ENCODE measurements around the gene EPS8L1. TPM values are rescaled to one million over a fixed set of nuclear protein-coding genes. Genes with fewer than 3 reads are reported as not detected.

The EPS8L1 gene
- total RNA-seq, 1 donor from 2014 or later: 3.9 TPM

GRCh38 chr19:55114566-55115145, 39.0 kb downstream of the EPS8L1 start:
- peaks cover 28% of the 10 kb centered on the region for H3K4me1 Mint-ChIP-seq
- no peak for DNase-seq
- H3K27ac Mint-ChIP-seq: no peak overlapping the region
- intact Hi-C loops (cut with micrococcal nuclease): loop anchor here (5.0 kb wide), 2 partner anchors 528 to 652 kb away; partner anchors contain the start of genes LENG9, ZNF580 and ZNF581
- H3K9me3 Mint-ChIP-seq: no peaks in the 10 kb centered on the region
- peak overlapping the region; percentile 94 for H3K4me3 Mint-ChIP-seq
- H3K36me3 Mint-ChIP-seq (ENCODE audit: low read depth): peaks cover 14% of the 10 kb centered on the region
- no peaks in the 10 kb centered on the region for H3K27me3 Mint-ChIP-seq

- Mint-ChIP-seq H3K27me3 (peaks cover 4% of the 10 kb centered on the region), H3K4me1 (peaks cover 28% of the 10 kb centered on the region), H3K36me3 (ENCODE audit: low read depth) (peaks cover 11% of the 10 kb centered on the region), H3K4me3 (peak overlapping the region; percentile 94), H3K9me3 (no peaks in the 10 kb centered on the region), H3K27ac (peak overlapping the region; percentile 89)
- intact Hi-C loops (cut with micrococcal nuclease): loop anchor here (2.0 to 5.0 kb wide), 5 partner anchors 35 to 1025 kb away; partner anchors contain the start of genes LENG9, PPP6R1, ZNF444 and ZNF580
- DNase-seq: no peak
Measured at GRCh38 chr19:55115446-55116065, 39.9 kb downstream of the EPS8L1 start.

- H3K36me3 Mint-ChIP-seq (ENCODE audit: low read depth): peaks cover 8% of the 10 kb centered on the region
- H3K27me3 Mint-ChIP-seq: peaks cover 7% of the 10 kb centered on the region
- peak overlapping the region; percentile 89 for H3K27ac Mint-ChIP-seq
- no peaks in the 10 kb centered on the region for H3K9me3 Mint-ChIP-seq
- peaks cover 28% of the 10 kb centered on the region for H3K4me1 Mint-ChIP-seq
- peak overlapping the region; percentile 94 for H3K4me3 Mint-ChIP-seq
- intact Hi-C loops (cut with micrococcal nuclease): loop anchor here (2.0 to 5.0 kb wide), 5 partner anchors 36 to 1024 kb away; partner anchors contain the start of genes LENG9, PPP6R1, ZNF444 and ZNF580
- DNase-seq: peak; percentile 87
Measured at GRCh38 chr19:55116232-55116858, 40.7 kb downstream of the EPS8L1 start.

- Mint-ChIP-seq H3K27me3 (peaks cover 9% of the 10 kb centered on the region), H3K36me3 (ENCODE audit: low read depth) (peaks cover 8% of the 10 kb centered on the region), H3K27ac (peak within 1 kb of the TSS; percentile 91), H3K4me3 (peak within 1 kb of the TSS; percentile 94), H3K4me1 (peaks cover 28% of the 10 kb centered on the region), H3K9me3 (no peaks in the 10 kb centered on the region)
- peak; percentile 73 for DNase-seq
- intact Hi-C loops (cut with micrococcal nuclease): loop anchor here (1.0 to 5.0 kb wide), 8 partner anchors 36 to 1024 kb away; partner anchors contain the start of genes DNAAF3, FIZ1, KMT5C and LENG9
Measured at GRCh38 chr19:55116859-55117662, 41.4 kb downstream of the EPS8L1 start, which contains the start of gene PPP1R12C. Gene PPP1R12C, minus strand, starts transcription at chr19:55117637. Its CDS starts 94 bp downstream, at chr19:55117543.

- Mint-ChIP-seq H3K4me3 (peak overlapping the region; percentile 93), H3K27ac (peak overlapping the region; percentile 91), H3K9me3 (no peaks in the 10 kb centered on the region), H3K27me3 (peaks cover 10% of the 10 kb centered on the region), H3K4me1 (peaks cover 28% of the 10 kb centered on the region), H3K36me3 (ENCODE audit: low read depth) (peaks cover 8% of the 10 kb centered on the region)
- intact Hi-C loops (cut with micrococcal nuclease): loop anchor here (1.0 to 5.0 kb wide), 8 partner anchors 37 to 1023 kb away; partner anchors contain the start of genes DNAAF3, FIZ1, KMT5C and LENG9
- DNase-seq: peak; percentile 99
Measured at GRCh38 chr19:55117663-55118391, 42.2 kb downstream of the EPS8L1 start.

GRCh38 chr19:55118401-55118991, 42.8 kb downstream of the EPS8L1 start:
- intact Hi-C loops (cut with micrococcal nuclease): loop anchor here (5.0 kb wide), 2 partner anchors 524 to 656 kb away; partner anchors contain the start of genes LENG9, ZNF580 and ZNF581
- Mint-ChIP-seq H3K4me3 (peak overlapping the region; percentile 93), H3K4me1 (peaks cover 28% of the 10 kb centered on the region), H3K9me3 (no peaks in the 10 kb centered on the region), H3K36me3 (ENCODE audit: low read depth) (peaks cover 8% of the 10 kb centered on the region), H3K27ac (peak overlapping the region; percentile 91), H3K27me3 (peaks cover 16% of the 10 kb centered on the region)
- DNase-seq: peak; percentile 77

- DNase-seq: peak; percentile 69
- H3K9me3 Mint-ChIP-seq: no peaks in the 10 kb centered on the region
- peaks cover 8% of the 10 kb centered on the region for H3K36me3 Mint-ChIP-seq (ENCODE audit: low read depth)
- peaks cover 28% of the 10 kb centered on the region for H3K4me1 Mint-ChIP-seq
- peak overlapping the region; percentile 93 for H3K4me3 Mint-ChIP-seq
- H3K27ac Mint-ChIP-seq: peak overlapping the region; percentile 58
- intact Hi-C loops (cut with micrococcal nuclease): loop anchor here (5.0 kb wide), 2 partner anchors 523 to 657 kb away; partner anchors contain the start of genes LENG9, ZNF580 and ZNF581
- peaks cover 21% of the 10 kb centered on the region for H3K27me3 Mint-ChIP-seq
Measured at GRCh38 chr19:55119053-55119452, 43.4 kb downstream of the EPS8L1 start.

GRCh38 chr19:55131421-55131820, 55.8 kb downstream of the EPS8L1 start:
- Mint-ChIP-seq H3K27me3 (peaks cover 29% of the 10 kb centered on the region), H3K4me3 (no peak overlapping the region), H3K36me3 (ENCODE audit: low read depth) (no peaks in the 10 kb centered on the region), H3K4me1 (no peaks in the 10 kb centered on the region), H3K9me3 (no peaks in the 10 kb centered on the region), H3K27ac (no peak overlapping the region)
- DNase-seq: no peak
- intact Hi-C loops (cut with micrococcal nuclease): loop anchor here (10.0 kb wide), 1 partner anchor 247 kb away; no protein-coding TSS in a partner anchor

- H3K27me3 Mint-ChIP-seq: peaks cover 18% of the 10 kb centered on the region
- DNase-seq: no peak
- H3K4me1 Mint-ChIP-seq: no peaks in the 10 kb centered on the region
- intact Hi-C loops (cut with micrococcal nuclease): loop anchor here (10.0 kb wide), 1 partner anchor 248 kb away; no protein-coding TSS in a partner anchor
- H3K9me3 Mint-ChIP-seq: no peaks in the 10 kb centered on the region
- H3K36me3 Mint-ChIP-seq (ENCODE audit: low read depth): no peaks in the 10 kb centered on the region
- no peak overlapping the region for H3K27ac Mint-ChIP-seq
- H3K4me3 Mint-ChIP-seq: no peak overlapping the region
Measured at GRCh38 chr19:55132453-55133129, 56.9 kb downstream of the EPS8L1 start.

- H3K4me3 Mint-ChIP-seq: no peak overlapping the region
- DNase-seq: no peak
- intact Hi-C loops (cut with micrococcal nuclease): loop anchor here (10.0 kb wide), 1 partner anchor 249 kb away; no protein-coding TSS in a partner anchor
- peaks cover 14% of the 10 kb centered on the region for H3K27me3 Mint-ChIP-seq
- H3K36me3 Mint-ChIP-seq (ENCODE audit: low read depth): no peaks in the 10 kb centered on the region
- no peaks in the 10 kb centered on the region for H3K9me3 Mint-ChIP-seq
- H3K4me1 Mint-ChIP-seq: no peaks in the 10 kb centered on the region
- no peak overlapping the region for H3K27ac Mint-ChIP-seq
Measured at GRCh38 chr19:55133639-55134444, 58.2 kb downstream of the EPS8L1 start.

GRCh38 chr19:55134736-55135135, 59.1 kb downstream of the EPS8L1 start:
- peaks cover 15% of the 10 kb centered on the region for H3K27me3 Mint-ChIP-seq
- H3K27ac Mint-ChIP-seq: no peak overlapping the region
- H3K9me3 Mint-ChIP-seq: no peaks in the 10 kb centered on the region
- H3K36me3 Mint-ChIP-seq (ENCODE audit: low read depth): no peaks in the 10 kb centered on the region
- no peak for DNase-seq
- H3K4me3 Mint-ChIP-seq: no peak overlapping the region
- intact Hi-C loops (cut with micrococcal nuclease): loop anchor here (10.0 kb wide), 1 partner anchor 250 kb away; no protein-coding TSS in a partner anchor
- H3K4me1 Mint-ChIP-seq: no peaks in the 10 kb centered on the region

Measured in activated CD4-positive, alpha-beta T cell treated with anti-CD3 and anti-CD28 coated beads, Interleukin-2, amount 10 ng/mL, durations not matched to agents 24 days and 14 days (primary cell).